ENCODE data around the gene AGBL4.

AGBL4 gene

GRCh38 chr1:48499211-48499735 lies 1524.5 kb downstream of the AGBL4 start:
- no peak for DNase-seq

GRCh38 chr1:48498096-48498791 lies 1525.5 kb downstream of the AGBL4 start:
- peak; percentile 48 to 70 for DNase-seq

GRCh38 chr1:48495911-48496310 lies 1527.8 kb downstream of the AGBL4 start:
- DNase-seq: no peak

- no peak for DNase-seq
Measured at GRCh38 chr1:48495166-48495565, 1528.6 kb downstream of the AGBL4 start.

GRCh38 chr1:48493970-48494769 lies 1529.6 kb downstream of the AGBL4 start:
- DNase-seq: no peak

GRCh38 chr1:48493041-48493440 lies 1530.7 kb downstream of the AGBL4 start:
- DNase-seq: no peak

GRCh38 chr1:48492392-48492791 lies 1531.4 kb downstream of the AGBL4 start:
- DNase-seq: no peak

GRCh38 chr1:48488721-48489120 lies 1535.0 kb downstream of the AGBL4 start:
- no peak for DNase-seq

Measured in stimulated activated CD4-positive, alpha-beta T cell treated with anti-CD3 and anti-CD28 coated beads, Interleukin-4, amount 100 ng/mL, for 4 hours (primary cell).